ENCODE results near the gene DOCK9. TPM values are rescaled to one million over a fixed set of nuclear protein-coding genes. Genes with fewer than 3 reads are reported as not detected.

The DOCK9 gene
- total RNA-seq, 2 experiments from 2014 or later: 33.4 to 36.9 TPM

GRCh38 chr13:98974053-98974452, 3.8 kb downstream of the DOCK9 start:
- intact Hi-C loops (cut with micrococcal nuclease): no loop called here
- Mint-ChIP-seq H3K9me3 (no peaks in the 10 kb centered on the region), H3K27ac (peak overlapping the region; percentile 0), H3K4me3 (no peak overlapping the region), H3K27me3 (no peaks in the 10 kb centered on the region), H3K4me1 (ENCODE audit: low read depth) (peaks cover 73% of the 10 kb centered on the region), H3K36me3 (ENCODE audit: low read depth) (no peaks in the 10 kb centered on the region)
- ChIA-PET CTCF (interaction anchor here (1.4 to 1.8 kb wide), 2 partner anchors 8 to 11 kb away, joined by 3 to 9 read pairs; no protein-coding TSS in a partner anchor), POLR2A (interaction anchor here (0.6 kb wide), 1 partner anchor 12 kb away, joined by 3 read pairs; no protein-coding TSS in a partner anchor)
- TF ChIP-seq CTCF (IDR thresholded peaks at IDR 0.05): no peak
- DNase-seq (no peak), ATAC-seq (peak; percentile 45)

GRCh38 chr13:98972627-98973026, 5.2 kb downstream of the DOCK9 start:
- no peaks in the 10 kb centered on the region for H3K27me3 Mint-ChIP-seq
- ATAC-seq (no peak), DNase-seq (no peak)
- H3K9me3 Mint-ChIP-seq: no peaks in the 10 kb centered on the region
- intact Hi-C loops (cut with micrococcal nuclease): no loop called here
- H3K4me3 Mint-ChIP-seq: no peak overlapping the region
- H3K36me3 Mint-ChIP-seq (ENCODE audit: low read depth): no peaks in the 10 kb centered on the region
- H3K27ac Mint-ChIP-seq: no peak overlapping the region
- no peak for TF ChIP-seq CTCF (IDR thresholded peaks at IDR 0.05)
- ChIA-PET CTCF (interaction anchor here (1.4 to 1.8 kb wide), 2 partner anchors 9 to 10 kb away, joined by 3 to 9 read pairs; no protein-coding TSS in a partner anchor), POLR2A (interaction anchor here (0.6 to 1.1 kb wide), 2 partner anchors 10 to 15 kb away, joined by 3 read pairs; no protein-coding TSS in a partner anchor)
- H3K4me1 Mint-ChIP-seq (ENCODE audit: low read depth): peaks cover 64% of the 10 kb centered on the region

GRCh38 chr13:98972059-98972458, 5.8 kb downstream of the DOCK9 start:
- no peak for DNase-seq
- intact Hi-C loops (cut with micrococcal nuclease): no loop called here
- ATAC-seq: no peak
- Mint-ChIP-seq H3K4me1 (ENCODE audit: low read depth) (peaks cover 62% of the 10 kb centered on the region), H3K27ac (no peak overlapping the region), H3K36me3 (ENCODE audit: low read depth) (no peaks in the 10 kb centered on the region), H3K9me3 (no peaks in the 10 kb centered on the region), H3K27me3 (no peaks in the 10 kb centered on the region), H3K4me3 (no peak overlapping the region)
- POLR2A ChIA-PET: interaction anchor here (0.6 to 1.1 kb wide), 3 partner anchors 9 to 1451 kb away, joined by 3 to 6 read pairs (median 3); no protein-coding TSS in a partner anchor
- no peak for TF ChIP-seq CTCF (IDR thresholded peaks at IDR 0.05)
- CTCF ChIA-PET: no interaction called here

- H3K27me3 Mint-ChIP-seq: no peaks in the 10 kb centered on the region
- no peak overlapping the region for H3K27ac Mint-ChIP-seq
Observed at GRCh38 chr13:98970330-98970729, 7.5 kb downstream of the DOCK9 start.

More at GRCh38 chr13:98970330-98970729, 7.5 kb downstream of the DOCK9 start:
- CTCF ChIA-PET: interaction anchor here (0.8 to 1.6 kb wide), 2 partner anchors 8 to 20 kb away, joined by 3 to 4 read pairs; no protein-coding TSS in a partner anchor
- intact Hi-C loops (cut with micrococcal nuclease): no loop called here
- Mint-ChIP-seq H3K36me3 (ENCODE audit: low read depth) (no peaks in the 10 kb centered on the region), H3K9me3 (no peaks in the 10 kb centered on the region), H3K4me3 (no peak overlapping the region), H3K4me1 (ENCODE audit: low read depth) (peaks cover 45% of the 10 kb centered on the region)
- no peak for ATAC-seq
- no peak for TF ChIP-seq CTCF (IDR thresholded peaks at IDR 0.05)
- DNase-seq: no peak
- POLR2A ChIA-PET: interaction anchor here (1.4 kb wide), 1 partner anchor 26 kb away, joined by 4 read pairs; no protein-coding TSS in a partner anchor

Measured in activated CD8-positive, alpha-beta T cell treated with anti-CD3 and anti-CD28 coated beads for 36 hours (primary cell).